HEK293 (cell line): Measurements from ENCODE around the gene PDE4DIP.
"Not testable (repeated sequence)": the region's sequence is repeated elsewhere in the genome, so short reads cannot be mapped to it uniquely, and the experiment has no call there.

Source experiments
- CTCF ChIA-PET: fragments of 350-600 bp; formaldehyde crosslinking; extraction: SDS; loops from one replicate; lab custom pipeline; 2021; ENCODE audit warnings: antibody characterized with exemption; lab: Yijun Ruan, JAX
- POLR2A ChIA-PET: fragments of 300-600 bp; formaldehyde crosslinking; extraction: SDS; loops from one replicate; lab custom pipeline; 2020; ENCODE audit warnings: antibody characterized with exemption, inconsistent platforms; lab: Yijun Ruan, JAX
- H3K27ac ChIP-seq: fragments of 200-500 bp; sonication (Bioruptor generic); 2 replicates; pipeline ENCODE4 v1.5.1; 2014; ENCODE audit warnings: low read depth, low read length, control low read depth, inconsistent platforms; ENCODE audit errors: extremely low read depth
- H3K36me3 ChIP-seq, 2 experiments: fragments of 200-500 bp in 1 of 2; sonication (Bioruptor generic) in 1 of 2; 1 replicate in 1 of 2; 2 replicates in 1 of 2; pipeline ENCODE4 v1.5.1; 2014 to 2017; ENCODE audit warnings: inconsistent platforms in 2 of 2, low read length in 2 of 2; ENCODE audit not compliant: control insufficient read depth in 2 of 2, insufficient read depth in 1 of 2
- H3K4me1 ChIP-seq: fragments of 200-500 bp; sonication (Bioruptor generic); 2 replicates; pipeline ENCODE4 v1.5.1; 2014; ENCODE audit warnings: mild to moderate bottlenecking, low read length, inconsistent platforms; ENCODE audit not compliant: control insufficient read depth, insufficient read depth
- H3K4me3 ChIP-seq: 2 replicates; pipeline ENCODE4 v1.5.1; 2011; ENCODE audit warnings: low read depth, mild to moderate bottlenecking, control low read depth, low read length, moderate library complexity
- H3K9me3 ChIP-seq: fragments of 200-500 bp; sonication (Bioruptor generic); 2 replicates; pipeline ENCODE4 v1.5.1; 2014; ENCODE audit warnings: low read depth, low read length, inconsistent platforms; ENCODE audit not compliant: control insufficient read depth, insufficient read depth
- IKZF3 ChIP-seq: fragments of 450-650 bp; IDR thresholded peaks from 2 replicates; pipeline ENCODE4 v1.5.0; 2018; ENCODE audit warnings: missing biosample characterization, mild to moderate bottlenecking, missing genetic modification characterization, moderate library complexity
- KLF10 ChIP-seq: fragments of 450-650 bp; IDR thresholded peaks from 2 replicates; pipeline ENCODE4 v1.5.1; 2018; ENCODE audit warnings: missing biosample characterization, mild to moderate bottlenecking, missing genetic modification characterization
- ZBTB26 ChIP-seq: fragments of 450-650 bp; formaldehyde crosslinking; optimal IDR thresholded peaks from 2 replicates; pipeline ENCODE3; 2016; ENCODE audit warnings: missing biosample characterization, mild to moderate bottlenecking, missing genetic modification characterization

PDE4DIP gene

GRCh38 chr1:148951336-148952227 lies 107.4 kb downstream of the PDE4DIP start (continued):
- TF ChIP-seq IKZF3 (0 out of 2 replicates have a peak, but pooled peaks have one; percentile 33), KLF10 (tag by site-specific recombination) (0 out of 2 replicates have a peak, but pooled peaks have one; percentile 21)

GRCh38 chr1:148952253-148952937 lies 108.2 kb downstream of the PDE4DIP start:
- Histone ChIP-seq H3K4me3 (peak overlapping the region; percentile 52), H3K27ac (peak overlapping the region; percentile 31; the same call in 1 of the 2 replicates)
- H3K36me3 ChIP-seq, POLR2A ChIA-PET, H3K9me3 ChIP-seq, H3K4me1 ChIP-seq, CTCF ChIA-PET: not testable (repeated sequence)
- peak; percentile 45 for TF ChIP-seq ZBTB26

GRCh38 chr1:148952938-148953616 lies 108.8 kb downstream of the PDE4DIP start:
- H3K27ac ChIP-seq, CTCF ChIA-PET, H3K36me3 ChIP-seq, H3K4me1 ChIP-seq, H3K9me3 ChIP-seq, POLR2A ChIA-PET: not testable (repeated sequence)
- peak overlapping the region; percentile 52 for H3K4me3 ChIP-seq

GRCh38 chr1:148953730-148954129 lies 109.5 kb downstream of the PDE4DIP start:
- H3K36me3 ChIP-seq, H3K4me1 ChIP-seq, CTCF ChIA-PET, H3K27ac ChIP-seq, H3K9me3 ChIP-seq, POLR2A ChIA-PET: not testable (repeated sequence)
- peak overlapping the region; percentile 32 for H3K4me3 ChIP-seq

- H3K27ac ChIP-seq, POLR2A ChIA-PET, H3K36me3 ChIP-seq, H3K4me1 ChIP-seq, CTCF ChIA-PET, H3K4me3 ChIP-seq, H3K9me3 ChIP-seq: not testable (repeated sequence)
Measured at GRCh38 chr1:148958343-148958742, 114.1 kb downstream of the PDE4DIP start.

GRCh38 chr1:148960212-148961000 lies 116.2 kb downstream of the PDE4DIP start:
- CTCF ChIA-PET, H3K27ac ChIP-seq, H3K36me3 ChIP-seq, H3K4me1 ChIP-seq, POLR2A ChIA-PET, H3K9me3 ChIP-seq, H3K4me3 ChIP-seq: not testable (repeated sequence)

- H3K9me3 ChIP-seq, H3K4me1 ChIP-seq, CTCF ChIA-PET, H3K4me3 ChIP-seq, H3K27ac ChIP-seq, POLR2A ChIA-PET, H3K36me3 ChIP-seq: not testable (repeated sequence)
Measured at GRCh38 chr1:148962127-148962857, 118.1 kb downstream of the PDE4DIP start.

- H3K27ac ChIP-seq, CTCF ChIA-PET, H3K9me3 ChIP-seq, H3K4me1 ChIP-seq, H3K4me3 ChIP-seq, POLR2A ChIA-PET: not testable (repeated sequence)
- peaks cover 0 to 11% of the 10 kb centered on the region in 2 experiments; a peak in 1 of 3 replicates for H3K36me3 ChIP-seq
Measured at GRCh38 chr1:148966084-148966483, 121.9 kb downstream of the PDE4DIP start.

- POLR2A ChIA-PET, H3K36me3 ChIP-seq, H3K27ac ChIP-seq, H3K4me1 ChIP-seq, H3K4me3 ChIP-seq, H3K9me3 ChIP-seq, CTCF ChIA-PET: not testable (repeated sequence)
Measured at GRCh38 chr1:148967580-148967979, 123.4 kb downstream of the PDE4DIP start.
